Activated T-helper 1 cell treated with Interleukin-2 at 50 U/mL for 16 hours (primary cell): ENCODE data around the gene GOT1.

ENCODE experiments used
- DNase-seq: peaks from one replicate; pipeline ENCODE4 v3.0.0-alpha.2; 2020; ENCODE audit warnings: low read depth

The GOT1 gene

DNA sequence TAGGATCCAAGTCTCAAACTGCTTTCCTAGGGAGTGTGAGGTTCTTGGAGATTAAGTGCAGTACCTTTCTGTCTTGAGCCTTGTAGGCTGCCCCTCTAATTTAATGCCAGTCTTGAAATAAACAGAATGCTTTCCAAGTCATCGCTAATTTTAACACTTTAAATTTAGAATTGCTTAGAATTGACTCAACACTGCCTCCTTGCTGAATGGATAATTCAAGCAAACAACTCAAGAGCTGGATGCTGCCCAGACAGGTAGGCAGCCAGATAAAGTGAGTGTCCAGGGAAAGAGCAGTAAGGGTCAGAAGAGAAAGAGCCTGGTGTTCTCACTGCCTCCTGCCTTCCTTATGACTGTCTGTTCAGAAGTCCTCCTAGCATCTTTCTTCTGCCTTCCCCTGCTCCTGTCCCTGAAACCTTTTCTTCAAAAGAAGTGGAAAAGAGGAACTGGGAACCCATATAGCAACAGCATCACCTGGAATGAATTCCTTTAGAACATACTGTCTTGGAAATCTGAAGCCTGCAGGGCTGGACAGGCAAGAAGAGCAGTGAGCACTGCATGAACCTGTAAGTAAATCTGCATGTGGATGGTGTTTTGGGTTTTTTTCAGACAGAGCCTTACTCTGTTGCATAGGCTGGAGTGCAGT lies 3.1 kb upstream of the GOT1 start:
- no peak for DNase-seq

DNA sequence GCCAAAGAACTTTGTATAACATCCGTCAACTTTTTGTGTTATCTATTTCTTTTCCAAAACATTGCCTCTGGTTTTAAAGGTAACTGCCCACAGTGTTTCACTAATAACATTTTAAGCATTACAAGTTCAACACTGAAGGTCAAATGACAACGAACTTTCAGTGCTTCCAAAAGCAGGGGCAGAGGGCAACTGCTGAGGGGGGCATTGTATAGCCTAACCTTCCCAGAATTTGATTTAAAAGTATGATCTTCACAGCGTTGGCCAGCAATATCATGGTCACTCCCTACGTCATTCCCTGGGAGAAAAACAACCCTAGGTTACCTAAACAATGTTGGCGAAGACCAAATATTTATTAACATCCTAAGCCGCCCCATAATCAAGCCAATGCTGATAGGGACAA lies 2.5 kb upstream of the GOT1 start:
- no peak for DNase-seq

DNA sequence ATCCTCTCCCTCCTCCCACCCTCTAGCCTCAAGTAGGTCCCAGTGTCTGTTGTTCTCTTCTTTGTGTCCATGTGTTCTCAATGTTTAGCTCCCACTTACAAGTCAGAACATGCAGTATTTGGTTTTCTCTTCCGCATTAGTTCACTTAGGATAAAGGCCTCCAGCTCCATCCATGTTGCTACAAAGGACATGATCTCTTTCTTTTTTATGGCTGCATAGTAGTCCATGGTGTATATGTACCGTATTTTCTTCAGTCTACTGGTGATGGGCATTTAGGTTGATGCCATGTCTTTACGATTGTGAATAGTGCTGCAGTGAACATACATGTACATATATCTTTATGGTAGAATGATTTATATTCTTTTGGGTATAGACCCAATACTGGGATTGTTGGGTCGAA lies 1.6 kb upstream of the GOT1 start:
- DNase-seq = no peak

DNA sequence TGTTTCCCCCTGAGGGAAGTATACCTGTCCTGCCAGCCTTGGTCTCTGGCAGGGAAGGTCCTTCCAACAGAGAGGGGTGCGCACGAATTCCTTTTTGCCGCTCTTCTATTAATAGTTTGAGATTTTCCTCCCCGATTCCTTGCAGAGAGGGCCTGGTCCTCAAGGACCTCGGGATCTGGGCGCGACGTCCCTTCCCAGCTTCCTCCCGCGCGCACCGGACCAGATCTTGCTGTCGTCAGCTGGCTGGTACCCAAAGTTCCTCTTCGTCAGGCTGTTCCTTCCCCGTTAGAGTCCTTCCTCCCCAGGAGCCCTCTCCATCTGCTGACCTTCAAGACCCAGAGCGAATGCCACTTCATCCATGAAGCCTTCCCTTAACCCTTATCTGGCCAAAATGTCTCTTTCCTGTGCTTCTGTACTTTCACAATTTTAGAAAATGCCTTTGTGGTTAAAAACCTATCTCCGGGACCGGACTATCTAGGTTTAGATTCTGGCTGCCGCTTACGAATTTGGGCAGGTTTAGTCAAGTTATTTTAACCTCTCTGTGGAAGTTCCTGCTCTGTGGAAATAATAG lies 851 bp upstream of the GOT1 start:
- no peak for DNase-seq

DNA sequence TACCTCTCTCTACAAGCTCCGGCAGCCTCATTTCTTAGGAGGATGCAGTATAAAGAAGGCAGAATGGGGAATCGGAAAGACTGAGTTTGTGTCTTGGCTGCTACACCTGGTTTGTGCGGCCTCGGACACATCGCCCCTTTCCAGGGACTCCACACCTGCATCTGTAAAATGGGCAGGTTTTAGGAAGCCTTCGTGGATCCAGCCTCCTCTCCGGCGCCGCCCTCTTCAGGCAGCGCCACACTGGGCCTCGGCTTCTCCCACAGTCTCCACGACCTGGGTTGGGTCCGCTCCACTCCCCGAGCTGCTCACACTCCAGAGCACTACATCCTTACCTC lies 341 bp downstream of the GOT1 start:
- no peak for DNase-seq

DNA sequence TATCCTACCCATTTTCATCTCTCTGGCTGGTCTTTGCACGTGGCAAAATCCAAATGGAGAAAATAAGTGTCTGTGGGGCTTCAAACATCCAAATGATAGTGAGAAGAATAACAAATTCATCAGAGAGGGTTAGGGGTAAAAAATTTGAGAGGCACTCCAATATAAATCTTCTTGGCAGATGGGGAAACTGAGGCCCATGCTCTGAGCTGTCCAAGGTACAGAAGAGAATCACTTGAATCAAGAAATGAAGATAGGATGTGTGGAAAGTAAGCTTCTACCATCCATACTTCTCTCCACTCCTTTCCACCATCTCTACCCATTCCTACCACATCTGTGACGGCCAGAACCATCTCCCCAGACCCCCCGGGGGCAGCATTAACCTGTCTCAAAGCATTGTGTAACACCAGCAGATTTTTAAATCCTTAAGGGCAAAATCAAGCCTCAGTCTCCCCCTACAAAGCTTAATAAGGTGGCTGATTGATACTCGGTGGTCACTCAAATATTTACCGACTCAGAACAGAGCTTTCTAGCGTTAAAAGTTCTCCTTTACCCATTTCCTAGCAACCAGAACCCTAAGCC lies 818 bp downstream of the GOT1 start:
- DNase-seq = no peak

DNA sequence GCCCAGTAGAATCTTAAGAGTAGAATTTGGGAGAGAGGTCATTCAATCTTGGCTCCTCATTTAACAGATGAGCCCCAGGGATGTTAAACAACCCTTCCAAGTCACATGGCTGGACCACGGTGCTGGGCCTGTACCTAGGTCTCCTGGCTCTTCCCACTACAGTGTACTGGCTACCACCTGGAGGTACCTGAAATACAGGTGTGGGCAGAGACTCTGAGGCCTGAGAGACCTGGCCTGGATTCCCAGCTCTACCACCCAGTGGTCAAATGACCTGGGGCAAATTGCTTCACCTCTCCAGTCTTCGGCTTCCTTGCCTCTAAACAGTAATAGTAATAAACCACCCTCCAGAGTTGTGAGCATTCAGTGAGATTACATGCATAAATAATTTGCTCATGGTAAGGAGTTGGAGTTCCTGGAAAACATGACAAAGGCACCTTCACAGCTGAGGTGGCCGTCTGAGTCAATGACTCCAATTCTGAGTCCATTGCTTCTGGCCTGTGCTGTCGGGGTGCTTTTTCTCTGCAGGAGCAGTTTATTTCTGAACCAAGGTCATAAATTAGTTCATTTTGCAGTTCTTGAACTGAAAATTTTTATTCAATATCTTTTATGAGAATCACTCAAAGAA lies 2.7 kb downstream of the GOT1 start:
- no peak for DNase-seq

DNA sequence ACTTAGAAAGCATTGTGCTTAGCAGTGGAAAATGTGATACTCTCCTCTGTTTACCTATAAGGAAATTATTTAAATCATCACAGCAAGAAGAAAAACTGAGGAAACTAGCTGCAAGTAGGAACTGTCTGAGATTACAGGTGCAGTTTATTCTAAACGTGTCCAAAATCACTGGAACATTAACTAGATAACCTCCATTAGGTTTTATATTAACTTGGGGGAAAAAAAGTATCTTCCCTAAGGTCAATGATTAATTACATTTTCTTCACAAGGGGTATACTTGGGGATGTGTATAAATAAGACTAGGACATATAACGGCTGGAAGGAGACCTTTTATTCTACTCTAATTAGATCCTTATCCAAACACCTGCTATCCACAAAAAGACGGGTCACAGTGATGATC lies 3.7 kb downstream of the GOT1 start:
- no peak for DNase-seq

DNA sequence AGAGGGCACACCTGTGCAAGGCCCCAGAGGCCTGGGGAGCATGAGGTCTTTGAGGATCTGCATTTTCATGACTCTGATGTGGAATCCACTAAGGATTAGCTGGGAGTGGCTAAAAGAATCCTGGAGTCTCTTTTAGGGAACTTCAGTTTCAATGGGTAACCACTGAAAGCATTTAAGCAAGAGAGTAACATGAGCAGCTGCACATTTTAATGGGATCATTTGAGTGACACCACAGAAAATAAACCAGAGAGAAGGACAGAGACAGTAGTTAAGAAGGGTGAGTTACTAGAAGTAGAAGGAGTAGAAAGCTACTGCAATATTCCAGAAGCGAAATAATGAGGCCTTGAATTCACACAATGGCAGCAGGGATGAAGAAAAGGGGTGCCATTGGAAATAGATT lies 5.2 kb downstream of the GOT1 start:
- DNase-seq = no peak

DNA sequence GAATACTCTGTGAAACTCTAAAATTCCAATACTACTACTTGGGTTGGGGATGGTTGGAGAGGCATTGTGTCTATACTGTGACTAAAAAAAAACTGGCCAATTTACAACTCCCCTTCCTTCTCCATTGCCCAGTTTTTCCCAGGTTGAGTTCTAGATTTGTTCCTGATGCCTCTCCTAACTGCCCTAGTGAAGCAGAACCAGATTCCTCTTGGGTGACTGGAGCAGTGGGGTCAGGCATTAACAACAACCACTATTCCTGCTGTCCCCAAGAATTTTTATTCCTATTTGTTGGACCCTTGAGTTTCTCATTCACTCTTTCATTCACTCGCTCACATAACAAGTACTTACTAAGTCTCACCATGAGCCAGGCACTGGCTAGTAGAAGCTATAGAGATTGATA lies 5.8 kb downstream of the GOT1 start:
- DNase-seq = no peak

DNA sequence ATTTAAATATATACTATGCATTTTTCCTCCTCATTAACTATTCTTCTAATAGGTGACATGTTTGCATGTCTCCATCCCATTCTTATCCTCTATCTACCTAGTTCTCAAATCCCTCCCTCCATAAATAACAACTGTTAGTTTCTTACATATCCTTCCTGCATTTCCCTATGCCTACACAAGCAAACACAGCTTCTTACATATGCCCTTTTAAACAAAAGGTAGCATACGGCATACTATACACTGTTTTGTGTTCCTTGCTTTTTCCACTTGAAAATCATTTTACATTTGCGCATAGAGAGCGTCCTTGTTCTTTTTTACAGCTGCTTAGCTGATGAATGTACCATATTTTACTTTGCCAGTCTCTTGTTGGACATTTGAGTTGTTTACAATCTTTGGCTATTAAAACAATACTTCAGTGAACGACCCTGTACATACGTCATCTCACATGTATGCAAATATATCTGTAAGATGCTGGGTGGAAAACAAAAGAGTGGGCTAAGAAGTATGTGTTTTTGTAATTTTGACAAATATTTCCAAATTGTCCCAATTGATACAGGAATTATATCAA lies 7.8 kb downstream of the GOT1 start:
- no peak for DNase-seq

DNA sequence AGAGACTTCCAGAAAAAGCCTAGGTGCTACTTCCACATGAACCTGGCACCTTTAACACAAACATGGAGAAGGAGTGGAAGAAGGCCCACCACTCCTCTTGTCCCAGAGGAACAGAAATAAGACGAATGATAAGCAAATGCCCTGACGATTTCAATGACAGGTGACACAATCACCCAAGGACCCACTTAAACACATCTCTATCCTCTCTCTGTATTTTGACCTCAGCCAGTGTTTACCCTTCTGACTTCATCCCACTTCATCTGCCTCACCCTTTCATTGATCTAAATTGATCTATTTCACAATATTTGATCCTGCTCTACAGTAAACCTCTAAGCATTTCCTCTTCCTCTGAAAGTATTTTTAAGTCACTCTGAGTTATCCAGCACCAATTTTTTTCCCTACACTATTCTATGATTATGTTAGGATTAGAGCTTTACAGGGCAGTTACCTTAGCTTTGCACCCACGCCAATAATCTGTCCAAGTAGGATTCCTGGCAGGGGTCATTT lies 9.1 kb downstream of the GOT1 start:
- no peak for DNase-seq

DNA sequence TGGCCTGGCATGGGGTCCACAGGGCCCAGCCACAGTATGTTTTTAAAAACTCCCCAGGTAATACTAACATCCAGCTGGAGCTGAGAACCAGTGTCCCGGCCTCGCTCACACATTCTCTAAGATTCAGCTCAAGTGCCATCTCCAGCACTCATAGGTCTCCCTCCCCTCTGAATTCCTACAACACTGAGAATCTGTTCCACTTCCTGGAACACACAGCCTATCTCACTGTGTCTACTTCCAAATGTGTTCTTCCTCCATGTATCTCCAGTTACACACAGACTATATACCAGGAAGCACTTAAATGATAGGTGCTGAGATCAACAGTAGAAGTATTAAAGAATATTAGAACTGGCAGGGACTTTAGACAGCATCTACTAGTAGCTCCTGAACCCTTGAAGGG lies 10.7 kb downstream of the GOT1 start:
- DNase-seq = no peak

DNA sequence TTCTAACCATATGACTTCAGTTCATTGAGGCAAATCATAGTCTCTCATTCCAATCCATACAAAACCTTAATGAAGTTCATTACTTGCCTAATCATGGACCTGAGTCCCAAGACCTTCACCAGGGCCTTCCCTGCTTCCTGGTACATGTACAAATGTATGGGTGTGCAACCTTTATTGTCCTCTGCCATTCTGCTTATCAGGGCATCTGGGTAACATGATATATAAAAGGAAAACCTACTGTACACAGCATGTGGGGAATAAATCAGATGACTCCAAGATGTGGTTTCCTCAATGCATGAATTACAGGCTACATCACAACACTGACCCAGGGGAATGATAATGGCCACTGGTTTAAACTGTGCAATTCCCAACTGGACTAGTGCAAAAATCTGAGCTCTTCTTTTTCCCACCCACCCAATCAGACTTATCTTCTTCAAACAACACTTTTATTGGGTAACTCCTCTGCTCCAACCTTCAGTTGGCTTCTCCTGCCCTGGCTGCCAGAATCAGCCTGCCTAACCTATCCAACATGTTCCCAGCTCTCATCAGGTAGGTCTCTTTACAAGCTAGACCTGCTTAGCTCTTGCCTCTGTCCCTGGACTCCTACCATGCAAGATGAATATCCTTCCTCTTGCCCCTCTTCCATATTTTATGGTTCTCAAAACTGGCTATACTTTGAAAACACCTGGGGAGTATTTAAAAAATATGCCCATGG lies 11.4 kb downstream of the GOT1 start:
- no peak for DNase-seq

DNA sequence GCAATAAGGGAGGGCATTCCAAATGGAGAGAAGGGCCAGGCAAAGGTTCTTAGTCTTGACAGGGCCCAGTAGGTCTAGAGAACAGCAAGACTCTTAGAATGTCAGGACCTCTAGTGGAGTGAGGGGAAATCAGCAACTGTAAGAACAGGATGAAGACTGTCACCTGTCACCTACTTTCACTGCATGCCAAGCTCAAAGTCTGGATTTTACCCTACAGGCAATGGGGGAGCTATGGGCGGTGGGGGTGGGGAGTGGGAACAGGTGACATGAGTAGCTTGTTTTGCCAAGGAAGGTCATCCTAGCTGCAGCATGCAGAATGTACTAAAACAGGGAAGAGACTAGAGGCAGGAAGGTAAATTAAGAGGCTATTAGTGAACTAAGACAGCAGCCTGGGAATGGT lies 18.3 kb downstream of the GOT1 start:
- no peak for DNase-seq

DNA sequence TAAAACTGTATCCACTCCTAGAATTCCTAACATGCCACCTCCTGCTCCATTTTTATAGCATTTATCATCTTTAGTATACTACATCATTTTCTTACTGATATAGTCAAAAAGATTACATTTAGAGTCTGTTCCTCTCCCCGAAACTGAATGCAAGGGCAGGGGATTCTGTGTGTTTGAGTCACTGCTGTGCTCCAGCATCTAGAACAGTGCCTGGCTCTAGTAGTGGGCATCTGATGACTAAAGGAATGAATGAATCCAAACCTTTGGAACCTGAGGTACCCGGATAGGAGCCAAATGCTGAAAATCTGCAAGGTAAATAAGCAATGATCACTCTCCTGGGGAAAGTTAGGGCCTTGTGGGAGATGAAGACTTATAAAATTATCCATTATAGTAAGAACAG lies 18.9 kb downstream of the GOT1 start:
- DNase-seq = no peak

DNA sequence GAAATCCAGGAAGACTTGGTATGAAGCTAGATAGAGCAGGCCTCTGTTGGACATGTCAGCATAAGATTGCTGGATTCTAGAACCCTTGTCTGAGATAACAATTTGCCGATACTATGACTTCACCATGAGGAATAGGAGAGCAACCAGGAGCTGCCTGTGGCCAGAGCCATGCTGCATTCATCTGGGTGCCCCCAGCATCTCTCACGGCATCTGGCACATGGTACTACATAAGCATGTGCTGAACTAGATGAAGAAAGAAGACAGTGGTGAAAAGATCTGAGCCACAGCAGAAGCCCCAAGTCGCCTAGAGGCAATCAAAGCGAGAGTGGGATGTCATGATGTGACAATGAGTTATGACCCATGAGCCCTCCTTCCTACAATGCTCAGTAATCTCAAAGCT lies 19.5 kb downstream of the GOT1 start:
- no peak for DNase-seq

DNA sequence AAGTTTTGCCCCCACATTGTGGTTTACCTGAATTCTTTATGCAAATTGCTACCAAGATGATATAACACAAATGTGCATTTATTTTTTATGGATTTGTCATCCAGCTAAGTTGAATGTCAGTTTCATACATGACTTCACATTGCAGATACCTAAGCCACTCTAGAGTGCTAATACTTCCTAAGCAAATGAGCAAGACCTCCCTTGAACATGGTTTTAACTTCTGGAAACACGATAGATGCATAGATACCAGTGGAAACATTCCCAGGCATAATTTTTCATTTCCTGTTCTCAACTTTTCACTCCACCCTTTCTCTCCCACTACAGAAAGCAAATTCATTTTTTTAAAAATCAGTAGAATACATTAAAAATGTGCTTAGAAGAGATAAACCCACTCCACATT lies 20.3 kb downstream of the GOT1 start:
- DNase-seq = no peak

DNA sequence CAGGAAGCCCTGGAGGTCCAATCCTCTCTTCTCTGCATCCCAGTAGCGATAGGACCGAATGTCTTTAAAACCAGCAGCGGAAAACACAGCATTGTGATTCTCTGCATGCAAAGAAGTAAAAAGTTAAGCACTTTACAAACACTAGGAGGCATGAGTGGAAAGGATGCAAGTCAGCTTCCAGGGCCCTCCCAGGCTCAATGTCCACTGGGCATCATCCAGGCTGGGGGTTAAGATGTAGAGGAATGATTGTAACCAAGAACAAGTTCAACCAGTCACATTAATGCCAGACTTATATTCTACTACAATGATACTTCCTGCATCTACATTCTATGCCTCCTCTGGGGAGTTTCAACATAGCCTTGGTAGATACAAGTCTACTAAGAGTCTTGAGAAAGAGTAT lies 24.3 kb downstream of the GOT1 start:
- no peak for DNase-seq

DNA sequence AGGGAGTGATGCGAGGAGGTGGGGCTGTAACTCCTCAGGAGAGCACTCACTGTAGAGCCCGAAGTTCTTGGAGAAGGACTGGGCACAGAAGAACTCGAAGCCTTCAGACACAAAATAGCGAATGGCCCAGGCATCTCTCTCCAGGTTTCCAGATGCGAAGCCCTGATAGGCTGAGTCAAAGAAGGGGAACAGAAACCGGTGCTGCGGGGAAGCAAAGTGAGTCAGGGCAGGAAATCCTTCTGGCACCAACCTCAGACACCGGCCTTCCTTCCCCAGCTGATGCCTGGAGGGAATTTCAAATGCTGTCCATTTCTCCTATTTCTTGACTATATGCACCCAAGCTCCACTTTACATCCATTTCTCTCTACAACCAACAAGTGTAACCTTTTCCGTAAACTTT lies 26.8 kb downstream of the GOT1 start:
- no peak for DNase-seq

DNA sequence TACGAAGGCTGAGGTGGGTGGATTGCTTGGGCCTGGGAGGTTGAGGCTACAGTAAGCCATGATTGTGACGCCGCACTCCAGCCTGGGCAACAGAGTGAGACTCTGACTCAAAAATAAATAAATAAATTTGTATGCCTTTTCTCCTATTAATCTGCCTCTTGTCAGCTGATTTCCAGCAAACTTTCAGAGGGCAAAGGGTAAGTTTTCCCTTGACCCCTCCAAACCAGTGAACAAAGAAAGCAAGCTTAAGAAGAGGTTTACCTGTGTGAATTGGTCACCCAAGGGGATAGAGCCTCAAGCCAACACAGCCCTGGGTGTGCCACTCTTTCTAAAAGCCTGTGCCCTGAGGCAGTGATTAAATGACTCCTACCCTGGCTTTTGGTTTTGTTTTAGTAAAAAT lies 30.8 kb downstream of the GOT1 start:
- no peak for DNase-seq

DNA sequence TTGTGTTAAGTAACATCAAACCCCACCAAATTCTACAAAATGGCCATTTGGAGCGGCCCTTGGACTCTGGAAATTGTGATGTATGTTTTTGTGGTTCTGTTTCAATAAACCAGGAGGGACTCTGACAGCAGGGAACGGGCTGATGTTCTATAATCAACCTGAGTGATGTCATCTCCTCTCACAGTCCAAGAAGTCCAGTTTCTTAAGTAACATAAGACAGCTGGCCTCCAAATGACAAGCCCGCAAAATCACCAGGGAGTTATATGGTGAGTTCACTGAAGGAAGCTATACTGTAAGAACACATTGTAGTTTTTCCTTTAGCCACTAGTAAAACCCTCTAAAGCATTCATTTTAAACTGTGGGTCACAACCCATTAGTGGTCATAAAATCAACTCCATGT lies 34.0 kb downstream of the GOT1 start:
- DNase-seq = no peak
